Sigmoid colon (tissue), 7 donors: ENCODE measurements around the gene RAB6B. TPM values are rescaled to one million over a fixed set of nuclear protein-coding genes. Genes with fewer than 3 reads are reported as not detected.
A peak's percentile ranks its signal among the peaks of the same experiment; 100 is the strongest.

Source experiments
- DNase-seq: peaks from one replicate; pipeline ENCODE4 v3.0.0-alpha.2; 2019
- H3K27ac ChIP-seq, 4 donors: fragments of 200-600 bp; sonication (generic); one replicate each; pipeline ENCODE4 v1.5.1; 2016 to 2019; ENCODE audit warnings: mild to moderate bottlenecking in 1 of 4
- H3K27me3 ChIP-seq, 3 donors: fragments of 200-600 bp; sonication (generic); one replicate each; pipeline ENCODE4 v1.5.1; 2019; ENCODE audit warnings: mild to moderate bottlenecking in 1 of 3
- H3K36me3 ChIP-seq, 4 donors: fragments of 200-600 bp; sonication (generic); one replicate each; pipeline ENCODE4 v1.5.1; 2016 to 2019
- H3K4me1 ChIP-seq, 4 donors: fragments of 200-600 bp; sonication (generic); one replicate each; pipeline ENCODE4 v1.5.1; 2017 to 2019
- H3K4me3 ChIP-seq, 4 donors: fragments of 200-600 bp; sonication (generic); one replicate each; pipeline ENCODE4 v1.5.1; 2017 to 2019; ENCODE audit warnings: mild to moderate bottlenecking in 2 of 4, moderate library complexity in 1 of 4
- H3K9me3 ChIP-seq, 4 donors: fragments of 200-600 bp in 3 of 4; sonication (generic) in 3 of 4; one replicate each; pipeline versions ENCODE4 v1.5.1 to v1.6.1; 2013 to 2019
- EP300 ChIP-seq, 4 donors: sonication (generic); formaldehyde crosslinking; IDR thresholded peaks; one replicate each; pipeline ENCODE4 v1.6.1; 2017; ENCODE audit warnings: antibody characterized with exemption in 4 of 4
- POLR2A ChIP-seq, 2 donors: fragments of 450-650 bp; IDR thresholded peaks; one replicate each; pipeline ENCODE4 v1.6.1; 2016; ENCODE audit warnings: antibody characterized with exemption in 2 of 2, mild to moderate bottlenecking in 2 of 2, moderate library complexity in 2 of 2
- POLR2AphosphoS5 ChIP-seq, 4 donors: sonication (generic); formaldehyde crosslinking; IDR thresholded peaks; one replicate each; pipeline ENCODE4 v1.6.1; 2017; ENCODE audit warnings: antibody characterized with exemption in 4 of 4
- WGBS, 2 donors: extraction: QIAGEN DNeasy Blood & Tissue Kit; methylation state at CpG; one replicate each; pipeline ENCODE4 v1.1.7; 2013; 5-methylcytosine and 5-hydroxymethylcytosine counted together
- intact Hi-C: fragments of 100-400 bp; cut with DNase I; formaldehyde crosslinking; loops from one replicate; pipeline ENCODE4 v1.15.1; 2023
- polyA plus RNA-seq, 3 donors: library from polyadenylated mRNA; stranded (reverse); fragments of 200-250 nt; gene quantifications; one replicate each; pipeline ENCODE4 v1.2.3, GENCODE V29; 2013
- total RNA-seq, 4 donors: library from RNA; depleted of rRNA; stranded (reverse); fragments of >200 nt; gene quantifications; one replicate each; pipeline ENCODE4 v1.1.0, GENCODE V29; 2016
- TF ChIP-seq, protein P1 (sequence below), 4 experiments: fragments of 450-650 bp in 3 of 4; fragments of 200-600 bp in 1 of 4; IDR thresholded peaks; one replicate each; pipeline ENCODE4 v1.5.1; 2016 to 2019; ENCODE audit warnings: antibody characterized with exemption in 4 of 4, mild to moderate bottlenecking in 3 of 4, moderate library complexity in 2 of 4
- donor health status: healthy with polysubstance abuse.
- donor health status: Bipolar disorder and iron deficiency.
- donor health status: healthy.

The RAB6B gene
- total and polyA plus RNA-seq, 7 donors = 0.60 to 19.7 (median 5.2) TPM

DNA sequence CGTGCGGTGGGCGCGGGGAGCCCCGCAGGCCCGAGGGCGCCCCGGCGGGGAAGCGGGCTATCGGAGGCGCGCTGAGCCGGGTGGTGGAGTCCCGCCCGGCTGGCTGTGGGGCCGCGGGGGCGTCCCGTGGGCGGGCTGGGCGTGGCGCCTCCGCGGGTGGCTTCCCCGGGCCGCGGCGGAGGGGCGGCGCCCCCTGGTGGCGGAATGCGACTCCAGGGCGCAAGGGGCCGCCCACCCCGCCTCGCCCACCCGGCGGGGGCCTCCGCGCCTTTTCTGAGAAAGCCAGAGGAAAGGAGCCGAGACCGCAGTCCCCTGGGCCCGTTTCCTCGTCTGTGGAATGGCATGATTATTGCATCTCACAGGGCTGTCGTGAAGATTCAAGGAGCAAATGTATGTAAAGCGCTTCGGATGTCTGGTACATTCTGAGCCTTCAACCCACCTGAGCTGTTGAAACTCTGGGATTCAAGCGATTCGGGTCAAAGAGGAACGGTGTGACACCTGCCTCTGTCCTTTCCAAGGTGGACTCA lies 31.9 kb upstream of the RAB6B start:
- no peaks in the 10 kb centered on the region for H3K27me3 ChIP-seq
- TF ChIP-seq EP300 (IDR thresholded peaks at IDR 0.05) = no peak
- TF ChIP-seq, protein P1, sequence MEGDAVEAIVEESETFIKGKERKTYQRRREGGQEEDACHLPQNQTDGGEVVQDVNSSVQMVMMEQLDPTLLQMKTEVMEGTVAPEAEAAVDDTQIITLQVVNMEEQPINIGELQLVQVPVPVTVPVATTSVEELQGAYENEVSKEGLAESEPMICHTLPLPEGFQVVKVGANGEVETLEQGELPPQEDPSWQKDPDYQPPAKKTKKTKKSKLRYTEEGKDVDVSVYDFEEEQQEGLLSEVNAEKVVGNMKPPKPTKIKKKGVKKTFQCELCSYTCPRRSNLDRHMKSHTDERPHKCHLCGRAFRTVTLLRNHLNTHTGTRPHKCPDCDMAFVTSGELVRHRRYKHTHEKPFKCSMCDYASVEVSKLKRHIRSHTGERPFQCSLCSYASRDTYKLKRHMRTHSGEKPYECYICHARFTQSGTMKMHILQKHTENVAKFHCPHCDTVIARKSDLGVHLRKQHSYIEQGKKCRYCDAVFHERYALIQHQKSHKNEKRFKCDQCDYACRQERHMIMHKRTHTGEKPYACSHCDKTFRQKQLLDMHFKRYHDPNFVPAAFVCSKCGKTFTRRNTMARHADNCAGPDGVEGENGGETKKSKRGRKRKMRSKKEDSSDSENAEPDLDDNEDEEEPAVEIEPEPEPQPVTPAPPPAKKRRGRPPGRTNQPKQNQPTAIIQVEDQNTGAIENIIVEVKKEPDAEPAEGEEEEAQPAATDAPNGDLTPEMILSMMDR (IDR thresholded peaks at IDR 0.05) = peak; percentile 32 to 84 (median 42)
- peak overlapping the region in 1 of 4 donors; percentile 26 for H3K27ac ChIP-seq
- peak overlapping the region; percentile 29 to 60 (median 54) for H3K4me3 ChIP-seq
- intact Hi-C loops = loop anchor here (1.0 to 10.0 kb wide), 3 partner anchors 108 to 1203 kb away; partner anchors contain the start of genes NPHP3 and TOPBP1
- H3K36me3 ChIP-seq = no peaks in the 10 kb centered on the region
- H3K9me3 ChIP-seq = no peaks in the 10 kb centered on the region
- H3K4me1 ChIP-seq = peaks cover 0 to 14% (median 12%) of the 10 kb centered on the region in 4 donors
- no peak for DNase-seq
- 2 to 3% methylated on average over 51 of the region's 51 CpGs for WGBS, 2 donors

DNA sequence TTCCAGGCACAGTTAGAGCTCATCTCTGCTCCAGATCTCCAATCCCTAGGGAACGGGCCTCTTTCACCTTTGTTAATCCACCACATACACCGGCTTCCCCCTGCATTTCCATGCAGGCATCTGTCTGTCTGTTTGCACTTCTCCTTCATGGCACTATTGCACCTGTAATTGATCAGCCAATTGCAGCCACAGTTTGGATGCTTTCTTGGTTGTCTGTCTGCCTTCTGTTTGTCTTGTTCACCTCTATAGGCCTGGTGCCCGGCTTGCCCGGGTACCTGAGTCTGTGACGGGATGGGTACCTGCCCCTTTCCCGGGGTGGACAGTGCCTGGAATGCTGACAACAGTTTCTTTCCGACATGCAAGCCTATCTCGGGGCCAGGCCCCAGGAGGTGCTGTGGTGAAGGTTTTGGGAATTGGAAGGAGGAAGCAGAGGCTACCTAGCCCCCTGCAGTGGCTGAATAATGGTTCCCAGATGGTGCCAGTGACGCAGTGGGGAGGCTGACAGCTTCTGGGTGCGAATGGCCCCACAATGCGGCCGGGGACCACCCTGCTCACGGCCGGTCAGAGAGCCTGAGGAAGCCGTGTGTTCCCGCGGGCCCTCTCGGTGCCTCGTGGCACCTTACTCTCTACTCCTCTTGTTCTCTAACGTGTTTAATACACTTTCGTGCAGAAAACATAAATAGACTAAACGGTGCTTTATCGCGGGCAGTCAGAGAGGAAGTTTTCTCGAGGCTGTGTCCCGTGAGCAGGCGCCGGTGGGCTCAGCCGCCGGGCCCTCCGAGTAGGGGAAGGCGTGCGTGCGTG lies 31.3 kb upstream of the RAB6B start:
- no peak for TF ChIP-seq EP300 (IDR thresholded peaks at IDR 0.05)
- TF ChIP-seq, protein P1 (IDR thresholded peaks at IDR 0.05) = no peak
- no peak for TF ChIP-seq POLR2A (IDR thresholded peaks at IDR 0.05)
- TF ChIP-seq POLR2AphosphoS5 (IDR thresholded peaks at IDR 0.05) = no peak
- no peaks in the 10 kb centered on the region for H3K36me3 ChIP-seq
- no peak for DNase-seq
- peaks cover 0 to 14% (median 12%) of the 10 kb centered on the region in 4 donors for H3K4me1 ChIP-seq
- intact Hi-C loops = loop anchor here (1.0 to 10.0 kb wide), 3 partner anchors 108 to 1202 kb away; partner anchors contain the start of genes NPHP3 and TOPBP1
- H3K9me3 ChIP-seq = no peaks in the 10 kb centered on the region
- no peaks in the 10 kb centered on the region for H3K27me3 ChIP-seq
- H3K27ac ChIP-seq = peak overlapping the region in 1 of 4 donors; percentile 26
- 27 to 34% methylated on average over 34 of the region's 34 CpGs for WGBS, 2 donors
- H3K4me3 ChIP-seq = peak overlapping the region; percentile 29 to 60 (median 54)

DNA sequence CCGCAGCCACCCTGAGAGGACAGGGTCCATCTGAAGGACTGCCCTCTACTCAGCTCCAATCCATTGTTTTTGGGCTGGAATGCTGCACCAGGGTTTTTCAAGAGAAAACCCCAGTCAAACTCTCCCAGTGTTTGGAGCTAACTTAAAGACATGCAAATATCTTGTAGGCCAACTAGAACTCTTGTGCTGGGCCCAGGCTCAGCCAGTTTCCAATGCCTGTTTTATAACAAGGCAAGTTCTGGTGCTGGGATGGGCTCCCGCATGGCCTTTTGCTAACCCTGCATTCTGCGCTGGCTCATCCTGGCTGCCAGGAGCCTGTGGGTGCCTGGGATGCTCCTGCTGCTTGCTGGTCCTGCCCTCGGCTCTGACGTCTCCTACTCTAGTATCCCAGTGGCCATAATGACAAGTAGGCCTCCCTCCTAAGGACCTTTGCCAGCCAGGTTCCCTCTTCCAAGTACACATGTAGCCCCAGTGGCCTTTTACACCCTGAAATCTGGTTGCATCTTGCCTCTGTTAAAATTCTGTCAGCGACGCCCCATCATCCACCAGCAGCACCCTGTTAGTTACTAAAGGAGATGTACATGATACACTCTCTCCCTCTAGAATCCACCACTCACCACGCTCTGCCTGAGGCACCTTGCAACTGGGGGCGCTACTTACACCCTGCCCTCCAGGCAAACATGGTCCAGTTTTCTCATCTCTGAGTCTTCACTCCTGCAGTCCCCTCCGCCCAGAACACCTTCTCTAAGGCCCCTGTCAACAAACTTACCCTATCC lies 30.5 kb upstream of the RAB6B start:
- no peak for DNase-seq
- H3K4me3 ChIP-seq = no peak overlapping the region

DNA sequence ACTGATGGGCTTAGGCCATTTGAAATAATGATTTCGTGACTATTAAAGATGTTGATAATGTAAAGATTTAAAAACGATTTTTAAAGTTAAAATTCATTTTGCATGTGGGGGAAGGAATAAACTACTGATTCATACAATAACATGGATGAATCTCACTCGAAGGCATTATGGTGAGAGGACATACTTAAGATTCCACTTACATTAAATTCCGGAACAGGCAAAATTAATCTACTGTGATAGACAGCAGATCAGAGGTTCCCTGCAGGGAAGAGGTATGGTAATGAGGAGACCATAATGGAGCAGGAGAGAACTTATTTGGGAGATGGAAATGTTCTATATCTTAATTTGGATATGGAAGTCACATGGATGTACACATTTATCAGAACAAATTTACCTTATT lies 28.4 kb upstream of the RAB6B start:
- Histone ChIP-seq H3K9me3 (no peaks in the 10 kb centered on the region), H3K27ac (no peak overlapping the region), H3K36me3 (no peaks in the 10 kb centered on the region), H3K4me3 (no peak overlapping the region), H3K27me3 (no peaks in the 10 kb centered on the region), H3K4me1 (peaks cover 0 to 14% (median 12%) of the 10 kb centered on the region in 4 donors)
- DNase-seq = no peak
- TF ChIP-seq, protein P1 (IDR thresholded peaks at IDR 0.05) = no peak
- TF ChIP-seq POLR2A (IDR thresholded peaks at IDR 0.05) (no peak), POLR2AphosphoS5 (IDR thresholded peaks at IDR 0.05) (no peak), EP300 (IDR thresholded peaks at IDR 0.05) (no peak)
- intact Hi-C loops = loop anchor here (10.0 kb wide), 1 partner anchor 1199 kb away; the partner anchor contains the start of gene NPHP3
- 78 to 80% methylated on average over 4 of the region's 4 CpGs for WGBS, 2 donors

More for the DNA sequence above, 30.5 kb upstream of the RAB6B start:
- Histone ChIP-seq H3K27me3 (no peaks in the 10 kb centered on the region), H3K4me1 (peaks cover 0 to 14% (median 12%) of the 10 kb centered on the region in 4 donors), H3K27ac (no peak overlapping the region), H3K9me3 (no peaks in the 10 kb centered on the region), H3K36me3 (no peaks in the 10 kb centered on the region)
- intact Hi-C loops = loop anchor here (5.0 to 10.0 kb wide), 2 partner anchors 264 to 1201 kb away; partner anchors contain the start of genes NPHP3 and TOPBP1
- WGBS, 2 donors = 96 to 97% methylated on average over 10 of the region's 10 CpGs
- TF ChIP-seq POLR2A (IDR thresholded peaks at IDR 0.05) (no peak), EP300 (IDR thresholded peaks at IDR 0.05) (no peak), POLR2AphosphoS5 (IDR thresholded peaks at IDR 0.05) (no peak)
- TF ChIP-seq, protein P1 (IDR thresholded peaks at IDR 0.05) = no peak
